OCI-LY3 (cell line): Measurements from ENCODE around the gene TCEA2.

Source experiments
- EZH2phosphoT487 ChIP-seq: fragments of 200-600 bp; shearing (Covaris generic); IDR thresholded peaks from 2 replicates; pipeline ENCODE4 v1.6.1; 2018; ENCODE audit warnings: antibody characterized with exemption, mixed run types, low read depth
- TF ChIP-seq, protein P1 (sequence below): fragments of 200-600, 300-600 bp; sonication (generic); IDR thresholded peaks from 2 replicates; pipeline ENCODE4 v1.5.1; 2014; ENCODE audit warnings: antibody characterized with exemption, low read length, low read depth

GRCh38 chr20:64055893-64056638 lies 6.9 kb upstream of the TCEA2 start:
- TF ChIP-seq, protein P1, sequence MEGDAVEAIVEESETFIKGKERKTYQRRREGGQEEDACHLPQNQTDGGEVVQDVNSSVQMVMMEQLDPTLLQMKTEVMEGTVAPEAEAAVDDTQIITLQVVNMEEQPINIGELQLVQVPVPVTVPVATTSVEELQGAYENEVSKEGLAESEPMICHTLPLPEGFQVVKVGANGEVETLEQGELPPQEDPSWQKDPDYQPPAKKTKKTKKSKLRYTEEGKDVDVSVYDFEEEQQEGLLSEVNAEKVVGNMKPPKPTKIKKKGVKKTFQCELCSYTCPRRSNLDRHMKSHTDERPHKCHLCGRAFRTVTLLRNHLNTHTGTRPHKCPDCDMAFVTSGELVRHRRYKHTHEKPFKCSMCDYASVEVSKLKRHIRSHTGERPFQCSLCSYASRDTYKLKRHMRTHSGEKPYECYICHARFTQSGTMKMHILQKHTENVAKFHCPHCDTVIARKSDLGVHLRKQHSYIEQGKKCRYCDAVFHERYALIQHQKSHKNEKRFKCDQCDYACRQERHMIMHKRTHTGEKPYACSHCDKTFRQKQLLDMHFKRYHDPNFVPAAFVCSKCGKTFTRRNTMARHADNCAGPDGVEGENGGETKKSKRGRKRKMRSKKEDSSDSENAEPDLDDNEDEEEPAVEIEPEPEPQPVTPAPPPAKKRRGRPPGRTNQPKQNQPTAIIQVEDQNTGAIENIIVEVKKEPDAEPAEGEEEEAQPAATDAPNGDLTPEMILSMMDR, result no peak
- TF ChIP-seq EZH2phosphoT487, result no peak
